HCT116 (cell line): Measurements from ENCODE around the gene GJB4. TPM values are rescaled to one million over a fixed set of nuclear protein-coding genes. Genes with fewer than 3 reads are reported as not detected.
A peak's percentile ranks its signal among the peaks of the same experiment; 100 is the strongest.

Experiments used
- ATAC-seq: fragments of 200-7000 bp; cut with Tn5 transposase; 2 replicates; pipeline ENCODE4 v1.9.1; 2020; ENCODE audit warnings: mild to moderate bottlenecking, moderate library complexity
- BruUV-seq: library from RNA; stranded (reverse); fragments of 400-500 nt; replicated peaks from 2 replicates; lab custom pipeline; 2021; lab: Mats Ljungman, UMichigan
- CTCF ChIA-PET: fragments of 300-600 bp; sonication (Branson Sonifier 250); formaldehyde crosslinking; loops from one replicate; lab custom pipeline; 2021; ENCODE audit warnings: antibody characterized with exemption; lab: Charles Lee
- POLR2A ChIA-PET: fragments of 300-600, 350-600 bp; sonication (Branson Sonifier 250); formaldehyde crosslinking; loops from one replicate; lab custom pipeline; 2021; ENCODE audit warnings: antibody characterized with exemption; lab: Charles Lee
- RAD21 ChIA-PET, 2 experiments: fragments of 300-600 bp; sonication (Branson Sonifier 250); formaldehyde crosslinking; loops; one replicate each; lab custom pipeline; 2023; ENCODE audit warnings: low total read pairs in 2 of 2; ENCODE audit not compliant: uncharacterized antibody in 2 of 2, unreplicated experiment in 2 of 2, low non-redundant PET in 1 of 2; lab: Charles Lee
- DNase-seq: peaks from one replicate; pipeline ENCODE4 v3.0.0-alpha.2; 2010; ENCODE audit warnings: low read depth, low spot score
- H2AFZ ChIP-seq: fragments of 200-600 bp; shearing (Covaris generic), sonication (generic); 2 replicates; pipeline ENCODE4 v1.6.1; 2017; ENCODE audit warnings: low read depth, mixed run types, mixed read lengths, antibody characterized with exemption, low read length; ENCODE audit not compliant: poor library complexity, severe bottlenecking
- H3K27ac ChIP-seq: 2 replicates; pipeline ENCODE4 v1.5.1; 2012; ENCODE audit warnings: low read depth, low read length
- H3K27me3 ChIP-seq: fragments of 200-600 bp; sonication (generic); 2 replicates; pipeline ENCODE4 v1.6.1; 2016; ENCODE audit warnings: mixed run types, low read length, mixed read lengths; ENCODE audit not compliant: insufficient read depth
- H3K36me3 ChIP-seq, 2 experiments: fragments of 200-500 bp in 1 of 2; fragments of 200-600 bp in 1 of 2; sonication (Bioruptor generic) in 1 of 2; sonication (generic) in 1 of 2; 2 replicates each; pipeline versions ENCODE4 v1.5.1 to v1.6.1; 2014 to 2016; ENCODE audit warnings: low read length in 2 of 2, inconsistent platforms in 1 of 2, mixed read lengths in 1 of 2, mixed run types in 1 of 2; ENCODE audit not compliant: insufficient read depth in 2 of 2, control insufficient read depth in 1 of 2
- H3K4me1 ChIP-seq, 2 experiments: fragments of 200-600 bp in 1 of 2; sonication (generic) in 1 of 2; 2 replicates each; pipeline versions ENCODE4 v1.5.1 to v1.6.1; 2012 to 2017; ENCODE audit warnings: low read length in 2 of 2, inconsistent platforms in 1 of 2, mild to moderate bottlenecking in 1 of 2, mixed read lengths in 1 of 2, mixed run types in 1 of 2, moderate library complexity in 1 of 2; ENCODE audit not compliant: insufficient read depth in 2 of 2, control insufficient read depth in 1 of 2
- H3K4me2 ChIP-seq: fragments of 200-600 bp; sonication (generic); 2 replicates; pipeline ENCODE4 v1.6.1; 2017; ENCODE audit warnings: mixed run types, low read length, mixed read lengths
- H3K4me3 ChIP-seq, 2 experiments: fragments of 200-600 bp in 1 of 2; sonication (generic) in 1 of 2; replicated peaks in 1 of 2; 2 replicates each; pipeline ENCODE4 v1.5.1; 2011 to 2016; ENCODE audit warnings: low read length in 2 of 2, control low read depth in 1 of 2, low read depth in 1 of 2, mild to moderate bottlenecking in 1 of 2, mixed read lengths in 1 of 2, mixed run types in 1 of 2
- H3K79me2 ChIP-seq: fragments of 200-600 bp; sonication (generic); 2 replicates; pipeline ENCODE4 v1.6.1; 2017; ENCODE audit warnings: mild to moderate bottlenecking, mixed run types, low read length, moderate library complexity, mixed read lengths; ENCODE audit not compliant: insufficient read depth
- H3K9ac ChIP-seq: fragments of 200-600 bp; sonication (generic); 2 replicates; pipeline ENCODE4 v1.6.1; 2016; ENCODE audit warnings: low read length, mixed read lengths
- H3K9me2 ChIP-seq: fragments of 200-600 bp; sonication (generic), shearing (Covaris generic); 2 replicates; pipeline ENCODE4 v1.6.1; 2017; ENCODE audit warnings: mixed run types, mild to moderate bottlenecking, moderate library complexity; ENCODE audit not compliant: insufficient read depth
- H3K9me3 ChIP-seq, 2 experiments: fragments of 200-500 bp in 1 of 2; fragments of 200-600 bp in 1 of 2; sonication (Bioruptor generic) in 1 of 2; sonication (generic) in 1 of 2; 2 replicates each; pipeline ENCODE4 v1.6.1; 2014 to 2017; ENCODE audit warnings: low read length in 2 of 2, mixed read lengths in 2 of 2, inconsistent platforms in 1 of 2, low read depth in 1 of 2, mild to moderate bottlenecking in 1 of 2, mixed run types in 1 of 2, moderate library complexity in 1 of 2; ENCODE audit not compliant: control insufficient read depth in 1 of 2, insufficient read depth in 1 of 2
- H4K20me1 ChIP-seq: fragments of 200-600 bp; sonication (generic), shearing (Covaris generic); 2 replicates; pipeline ENCODE4 v1.6.1; 2017; ENCODE audit warnings: mixed run types, mild to moderate bottlenecking, moderate library complexity; ENCODE audit not compliant: insufficient read depth
- CBX3 ChIP-seq: IDR thresholded peaks from 2 replicates; pipeline ENCODE4 v1.6.1; 2012; ENCODE audit warnings: low read depth
- EGR1 ChIP-seq: IDR thresholded peaks from 2 replicates; pipeline ENCODE4 v1.6.1; 2012; ENCODE audit warnings: low read depth
- ELF1 ChIP-seq: IDR thresholded peaks from 2 replicates; pipeline ENCODE4 v1.6.1; 2012; ENCODE audit warnings: low read depth, borderline replicate concordance
- POLR2AphosphoS5 ChIP-seq: IDR thresholded peaks from 2 replicates; pipeline ENCODE4 v1.6.1; 2011; ENCODE audit warnings: mild to moderate bottlenecking, low read depth, low read length, moderate library complexity
- RAD21 ChIP-seq: IDR thresholded peaks from 2 replicates; pipeline ENCODE4 v1.6.1; 2012; ENCODE audit warnings: low read depth, mild to moderate bottlenecking
- SIN3A ChIP-seq: IDR thresholded peaks from 2 replicates; pipeline ENCODE4 v1.6.1; 2012; ENCODE audit warnings: low read depth
- SP1 ChIP-seq: IDR thresholded peaks from 2 replicates; pipeline ENCODE4 v1.6.1; 2012; ENCODE audit warnings: low read depth
- SRF ChIP-seq: IDR thresholded peaks from 2 replicates; pipeline ENCODE4 v1.6.1; 2012; ENCODE audit warnings: low read depth
- YY1 ChIP-seq: IDR thresholded peaks from 2 replicates; pipeline ENCODE4 v1.6.1; 2011; ENCODE audit warnings: low read length, low read depth, moderate library complexity, mild to moderate bottlenecking; ENCODE audit not compliant: insufficient replicate concordance; ENCODE audit errors: extremely low read depth
- ZFX ChIP-seq: fragments of 450-650 bp; IDR thresholded peaks from 2 replicates; pipeline ENCODE4 v1.6.1; 2017
- ZNF274 ChIP-seq: fragments of 200-500 bp; sonication (Bioruptor generic); IDR thresholded peaks from 2 replicates; pipeline ENCODE4 v1.6.1; 2014; ENCODE audit warnings: mild to moderate bottlenecking, low read depth, low read length, inconsistent platforms
- intact Hi-C: fragments of 100-400 bp; cut with micrococcal nuclease; formaldehyde crosslinking; loops from 2 replicates; pipeline ENCODE4 v1.10.0; 2022
- total RNA-seq: library from RNA; stranded (reverse); gene quantifications from one replicate; pipeline ENCODE4 v1.2.1, GENCODE V29; 2021; ENCODE audit not compliant: unreplicated experiment
- TF ChIP-seq, protein P1 (sequence below), 3 experiments: fragments of 200-600 bp in 1 of 3; sonication (generic) in 1 of 3; IDR thresholded peaks in 2 of 3; conservative IDR thresholded peaks in 1 of 3; 2 replicates each; pipeline ENCODE4 v1.5.1; 2012 to 2017; ENCODE audit warnings: low read depth in 2 of 3, low read length in 2 of 3, antibody characterized with exemption in 1 of 3, borderline replicate concordance in 1 of 3, control low read depth in 1 of 3, mild to moderate bottlenecking in 1 of 3, mixed read lengths in 1 of 3, mixed run types in 1 of 3, moderate library complexity in 1 of 3; ENCODE audit not compliant: insufficient read depth in 1 of 3
- TF ChIP-seq, protein P2 (sequence below): IDR thresholded peaks from 2 replicates; pipeline ENCODE4 v1.6.1; 2012

Gene GJB4
- total RNA-seq, 1 experiment from 2014 or later, result 2.0 TPM

DNA sequence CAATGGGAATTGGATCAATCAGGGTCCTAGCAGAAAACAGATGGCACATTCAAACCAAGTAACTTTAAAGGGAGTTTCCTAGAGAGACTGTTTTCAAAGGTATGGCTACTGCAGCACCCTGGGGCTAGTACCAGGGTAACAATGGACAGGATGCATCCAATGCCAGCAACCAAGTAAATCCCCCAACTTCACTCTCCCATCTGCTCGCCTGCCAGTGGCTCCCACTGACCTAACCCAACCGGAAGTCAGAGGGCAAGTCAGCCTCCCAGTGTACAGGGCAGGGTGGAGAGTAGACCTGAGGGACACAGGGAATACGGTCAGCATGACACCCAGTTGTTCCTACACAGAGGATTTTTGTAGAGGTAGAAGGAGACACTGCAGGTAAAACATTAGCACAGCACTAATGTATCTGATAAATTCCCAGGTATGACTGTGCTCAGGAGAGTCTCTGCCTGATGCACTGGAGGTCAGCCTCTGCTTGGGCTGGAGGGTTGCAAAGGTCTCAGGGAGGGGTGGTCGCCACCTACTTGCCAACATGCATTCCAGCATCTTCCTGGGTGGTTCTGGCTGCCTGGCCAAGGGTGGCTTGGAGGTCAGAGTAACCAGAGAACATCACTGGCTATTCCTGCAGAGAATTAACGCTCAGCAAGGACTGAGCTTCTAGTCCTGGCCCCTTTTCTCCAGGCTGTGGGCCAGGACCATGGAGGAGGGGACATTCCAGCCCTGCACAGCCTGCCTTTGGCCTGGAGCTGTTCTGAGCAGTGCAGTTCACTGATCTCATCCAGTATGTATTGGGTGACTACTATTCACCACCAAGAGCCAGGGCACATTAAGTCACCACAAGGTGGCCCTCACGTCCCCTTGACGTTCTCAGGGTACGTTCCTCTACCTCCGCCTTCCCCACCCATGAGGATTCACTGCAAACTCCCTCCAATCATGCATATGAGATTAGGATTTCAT, 28.2 kb downstream of the GJB4 start:
- no peak for TF ChIP-seq SP1
- TF ChIP-seq, protein P1, sequence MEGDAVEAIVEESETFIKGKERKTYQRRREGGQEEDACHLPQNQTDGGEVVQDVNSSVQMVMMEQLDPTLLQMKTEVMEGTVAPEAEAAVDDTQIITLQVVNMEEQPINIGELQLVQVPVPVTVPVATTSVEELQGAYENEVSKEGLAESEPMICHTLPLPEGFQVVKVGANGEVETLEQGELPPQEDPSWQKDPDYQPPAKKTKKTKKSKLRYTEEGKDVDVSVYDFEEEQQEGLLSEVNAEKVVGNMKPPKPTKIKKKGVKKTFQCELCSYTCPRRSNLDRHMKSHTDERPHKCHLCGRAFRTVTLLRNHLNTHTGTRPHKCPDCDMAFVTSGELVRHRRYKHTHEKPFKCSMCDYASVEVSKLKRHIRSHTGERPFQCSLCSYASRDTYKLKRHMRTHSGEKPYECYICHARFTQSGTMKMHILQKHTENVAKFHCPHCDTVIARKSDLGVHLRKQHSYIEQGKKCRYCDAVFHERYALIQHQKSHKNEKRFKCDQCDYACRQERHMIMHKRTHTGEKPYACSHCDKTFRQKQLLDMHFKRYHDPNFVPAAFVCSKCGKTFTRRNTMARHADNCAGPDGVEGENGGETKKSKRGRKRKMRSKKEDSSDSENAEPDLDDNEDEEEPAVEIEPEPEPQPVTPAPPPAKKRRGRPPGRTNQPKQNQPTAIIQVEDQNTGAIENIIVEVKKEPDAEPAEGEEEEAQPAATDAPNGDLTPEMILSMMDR (IDR thresholded peaks at IDR 0.05 in 2 of 3, conservative IDR thresholded peaks at IDR 0.05 in 1 of 3; ENCODE audit: borderline replicate concordance in 1 of 3, insufficient read depth in 1 of 3, low read depth in 2 of 3, low read length in 2 of 3), result peak in 2 of 3 experiments; percentile 41 to 49; a peak in 3 of 6 replicates
- CTCF ChIA-PET, result interaction anchor here (3.4 kb wide), 1 partner anchor 65 kb away, joined by 18 read pairs; no protein-coding TSS in a partner anchor
- POLR2A ChIA-PET, result no interaction called here

DNA sequence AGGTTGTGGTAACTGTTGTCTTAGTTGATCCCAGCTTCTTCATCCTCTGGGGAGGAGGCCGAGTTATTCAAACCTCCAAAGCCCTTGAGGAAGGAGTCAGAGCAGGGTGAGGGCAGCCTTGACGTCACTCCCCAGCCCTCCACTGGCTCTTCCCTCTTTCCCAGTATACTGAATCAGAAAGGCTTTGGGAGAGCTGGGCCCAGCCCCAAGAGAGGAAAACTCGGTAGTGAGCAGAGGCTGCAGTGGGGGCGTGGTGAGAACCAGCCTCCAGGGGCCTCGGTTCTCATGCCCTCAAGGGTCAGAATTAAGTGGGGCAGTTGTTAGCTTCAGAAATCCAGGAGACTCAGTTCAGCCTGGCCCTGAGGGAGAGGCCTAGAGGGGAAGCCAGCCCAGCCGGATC, 31.4 kb downstream of the GJB4 start:
- intact Hi-C loops, result no loop called here
- DNase-seq, result no peak
- POLR2A ChIA-PET, result no interaction called here
- CTCF ChIA-PET, result no interaction called here
- BruUV-seq, result no TSS peak
- Histone ChIP-seq H3K79me2 (no peaks in the 10 kb centered on the region), H3K4me2 (no peak overlapping the region), H3K27ac (no peak overlapping the region), H3K36me3 (peaks cover 0 to 7% of the 10 kb centered on the region in 2 experiments; a peak in 1 of 4 replicates), H3K27me3 (peaks cover under 1% of the 10 kb centered on the region; the same call in 1 of the 2 replicates), H3K9ac (no peak overlapping the region), H3K9me2 (no peaks in the 10 kb centered on the region), H3K4me1 (peaks cover 0 to 12% of the 10 kb centered on the region in 2 experiments; a peak in 2 of 4 replicates), H3K9me3 (no peaks in the 10 kb centered on the region), H4K20me1 (no peaks in the 10 kb centered on the region), H3K4me3 (no peak overlapping the region), H2AFZ (no peak overlapping the region)
- ATAC-seq, result no peak
- RAD21 ChIA-PET, result no interaction called here
- TF ChIP-seq EGR1 (no peak), YY1 (no peak), RAD21 (no peak), ELF1 (no peak), SRF (no peak), ZFX (no peak), SIN3A (no peak), SP1 (no peak), CBX3 (no peak), POLR2AphosphoS5 (no peak), ZNF274 (no peak)
- TF ChIP-seq, protein P2, sequence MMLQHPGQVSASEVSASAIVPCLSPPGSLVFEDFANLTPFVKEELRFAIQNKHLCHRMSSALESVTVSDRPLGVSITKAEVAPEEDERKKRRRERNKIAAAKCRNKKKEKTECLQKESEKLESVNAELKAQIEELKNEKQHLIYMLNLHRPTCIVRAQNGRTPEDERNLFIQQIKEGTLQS, result no peak

More for the DNA sequence above, 28.2 kb downstream of the GJB4 start:
- Histone ChIP-seq H3K79me2 (peaks cover 25% of the 10 kb centered on the region), H3K4me3 (no peak overlapping the region), H3K27me3 (no peaks in the 10 kb centered on the region), H3K9me3 (no peaks in the 10 kb centered on the region), H3K27ac (no peak overlapping the region), H3K4me1 (peaks cover 15 to 32% of the 10 kb centered on the region in 2 experiments), H3K36me3 (peaks cover 4 to 24% of the 10 kb centered on the region in 2 experiments; a peak in 2 of 4 replicates), H3K9ac (no peak overlapping the region), H3K4me2 (no peak overlapping the region), H2AFZ (no peak overlapping the region), H4K20me1 (no peaks in the 10 kb centered on the region), H3K9me2 (no peaks in the 10 kb centered on the region)
- RAD21 ChIA-PET, result no interaction called here
- ATAC-seq (peak; percentile 36; the same call in 1 of the 2 replicates), DNase-seq (no peak)
- no TSS peak for BruUV-seq
- intact Hi-C loops, result no loop called here
